KMS-11 (cell line): ENCODE data around the gene LRWD1.
A peak's percentile ranks its signal among the peaks of the same experiment; 100 is the strongest.

Experiments
- H2AFZ ChIP-seq: fragments of 200-600 bp; sonication (generic); 2 replicates; pipeline ENCODE4 v1.6.1; 2016; ENCODE audit warnings: antibody characterized with exemption, mixed run types, low read depth
- H3K27ac ChIP-seq: fragments of 200-600 bp; sonication (generic); 2 replicates; pipeline ENCODE4 v1.6.1; 2016; ENCODE audit warnings: mild to moderate bottlenecking, mixed run types
- H3K27me3 ChIP-seq: fragments of 200-600 bp; sonication (generic); 2 replicates; pipeline ENCODE4 v1.6.1; 2017; ENCODE audit warnings: mild to moderate bottlenecking, low read depth, mixed run types, moderate library complexity; ENCODE audit not compliant: insufficient read depth
- H3K36me3 ChIP-seq: fragments of 200-600 bp; sonication (generic); 2 replicates; pipeline ENCODE4 v1.6.1; 2017; ENCODE audit warnings: mild to moderate bottlenecking, mixed run types; ENCODE audit not compliant: insufficient read depth
- H3K4me1 ChIP-seq: fragments of 200-600 bp; sonication (generic); 2 replicates; pipeline ENCODE4 v1.6.1; 2016; ENCODE audit warnings: mild to moderate bottlenecking, low read depth, mixed run types; ENCODE audit not compliant: poor library complexity, severe bottlenecking
- H3K4me2 ChIP-seq: fragments of 200-600 bp; sonication (generic); 2 replicates; pipeline ENCODE4 v1.7.0; 2016; ENCODE audit warnings: mild to moderate bottlenecking, mixed run types
- H3K4me3 ChIP-seq: fragments of 200-600 bp; sonication (generic); IDR thresholded peaks from 2 replicates; pipeline ENCODE4 v1.6.1; 2017; ENCODE audit warnings: low read depth, low read length, mixed read lengths; ENCODE audit not compliant: insufficient read depth
- H3K79me2 ChIP-seq: fragments of 200-600 bp; sonication (generic); 2 replicates; pipeline ENCODE4 v1.6.1; 2016; ENCODE audit warnings: low read depth, mixed run types; ENCODE audit not compliant: insufficient read depth
- H3K9ac ChIP-seq: fragments of 200-600 bp; sonication (generic); 2 replicates; pipeline ENCODE4 v1.6.1; 2016; ENCODE audit warnings: mild to moderate bottlenecking, mixed run types
- H4K20me1 ChIP-seq: fragments of 200-600 bp; sonication (generic); 2 replicates; pipeline ENCODE4 v1.6.1; 2016; ENCODE audit warnings: mild to moderate bottlenecking, mixed run types; ENCODE audit not compliant: insufficient read depth
- TF ChIP-seq, protein P1 (sequence below): fragments of 200-600 bp; sonication (generic); conservative IDR thresholded peaks from 2 replicates; pipeline ENCODE4 v1.6.1; 2017; ENCODE audit warnings: low read depth, mild to moderate bottlenecking, antibody characterized with exemption, low read length, moderate library complexity, mixed read lengths

LRWD1 gene

GRCh38 chr7:102450242-102450641, 14.5 kb upstream of the LRWD1 start:
- no peaks in the 10 kb centered on the region for H3K27me3 ChIP-seq
- peak overlapping the region; percentile 62; the same call in 1 of the 2 replicates for H3K27ac ChIP-seq
- peaks cover 10% of the 10 kb centered on the region; the same call in 1 of the 2 replicates for H3K79me2 ChIP-seq
- H3K9ac ChIP-seq = no peak overlapping the region
- no peak overlapping the region for H2AFZ ChIP-seq
- H3K36me3 ChIP-seq = peaks cover 6% of the 10 kb centered on the region; the same call in 1 of the 2 replicates
- H3K4me1 ChIP-seq = peaks cover 45% of the 10 kb centered on the region
- H4K20me1 ChIP-seq = no peaks in the 10 kb centered on the region
- no peak overlapping the region for H3K4me3 ChIP-seq
- TF ChIP-seq, protein P1, sequence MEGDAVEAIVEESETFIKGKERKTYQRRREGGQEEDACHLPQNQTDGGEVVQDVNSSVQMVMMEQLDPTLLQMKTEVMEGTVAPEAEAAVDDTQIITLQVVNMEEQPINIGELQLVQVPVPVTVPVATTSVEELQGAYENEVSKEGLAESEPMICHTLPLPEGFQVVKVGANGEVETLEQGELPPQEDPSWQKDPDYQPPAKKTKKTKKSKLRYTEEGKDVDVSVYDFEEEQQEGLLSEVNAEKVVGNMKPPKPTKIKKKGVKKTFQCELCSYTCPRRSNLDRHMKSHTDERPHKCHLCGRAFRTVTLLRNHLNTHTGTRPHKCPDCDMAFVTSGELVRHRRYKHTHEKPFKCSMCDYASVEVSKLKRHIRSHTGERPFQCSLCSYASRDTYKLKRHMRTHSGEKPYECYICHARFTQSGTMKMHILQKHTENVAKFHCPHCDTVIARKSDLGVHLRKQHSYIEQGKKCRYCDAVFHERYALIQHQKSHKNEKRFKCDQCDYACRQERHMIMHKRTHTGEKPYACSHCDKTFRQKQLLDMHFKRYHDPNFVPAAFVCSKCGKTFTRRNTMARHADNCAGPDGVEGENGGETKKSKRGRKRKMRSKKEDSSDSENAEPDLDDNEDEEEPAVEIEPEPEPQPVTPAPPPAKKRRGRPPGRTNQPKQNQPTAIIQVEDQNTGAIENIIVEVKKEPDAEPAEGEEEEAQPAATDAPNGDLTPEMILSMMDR = peak; percentile 73
- peak overlapping the region; percentile 80 for H3K4me2 ChIP-seq

DNA sequence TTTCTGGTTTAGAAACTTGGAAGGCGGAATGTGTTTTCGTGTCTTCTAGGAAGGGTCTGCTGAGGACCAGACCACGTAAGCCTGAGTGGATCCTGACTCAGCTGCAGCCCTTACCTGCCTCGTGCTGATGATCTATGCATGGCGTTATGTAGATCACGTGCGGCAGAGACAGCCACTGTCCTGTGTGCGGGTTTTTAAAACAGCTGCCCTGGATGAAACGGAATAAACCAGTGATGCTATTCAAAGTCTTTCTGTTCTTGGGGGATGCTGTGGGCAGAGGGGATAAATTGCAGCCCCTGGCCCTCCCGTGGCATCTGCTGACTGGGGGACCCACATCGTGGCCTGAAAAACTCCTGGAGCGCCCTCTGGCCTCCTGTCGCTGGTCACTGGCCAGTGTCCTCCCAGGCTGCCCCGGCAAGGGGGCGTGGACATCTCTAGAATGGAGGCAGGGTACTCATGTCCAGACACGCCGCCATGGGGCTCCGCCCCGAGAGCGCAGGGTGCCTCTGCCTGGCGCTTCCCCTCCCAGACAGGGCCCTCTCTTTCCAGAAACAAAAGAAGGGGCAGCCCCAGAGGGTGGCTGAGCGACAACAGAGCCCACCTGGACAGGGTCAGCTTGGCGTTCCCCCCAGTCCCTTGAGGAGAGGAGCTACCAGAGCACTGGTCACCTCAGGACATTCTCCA, 13.3 kb upstream of the LRWD1 start:
- no peak overlapping the region; the same call in 1 of the 2 replicates for H2AFZ ChIP-seq
- peaks cover 34% of the 10 kb centered on the region for H3K4me1 ChIP-seq
- peaks cover under 1% of the 10 kb centered on the region; the same call in 1 of the 2 replicates for H3K36me3 ChIP-seq
- TF ChIP-seq, protein P1 = 0 out of 2 replicates have a peak, but pooled peaks have one; percentile 17
- no peaks in the 10 kb centered on the region for H4K20me1 ChIP-seq
- H3K27ac ChIP-seq = peak overlapping the region; percentile 62
- no peak overlapping the region for H3K4me3 ChIP-seq
- peak overlapping the region; percentile 80 for H3K4me2 ChIP-seq
- H3K27me3 ChIP-seq = no peaks in the 10 kb centered on the region
- no peaks in the 10 kb centered on the region; the same call in 1 of the 2 replicates for H3K79me2 ChIP-seq
- H3K9ac ChIP-seq = peak overlapping the region; percentile 48; the same call in 1 of the 2 replicates

- Histone ChIP-seq H3K36me3 (peaks cover 10% of the 10 kb centered on the region; the same call in 1 of the 2 replicates), H3K4me2 (peak overlapping the region; percentile 80; the same call in 1 of the 2 replicates), H3K27me3 (no peaks in the 10 kb centered on the region), H3K27ac (no peak overlapping the region; the same call in 1 of the 2 replicates), H3K79me2 (no peaks in the 10 kb centered on the region), H4K20me1 (no peaks in the 10 kb centered on the region), H3K4me3 (no peak overlapping the region), H3K9ac (no peak overlapping the region), H2AFZ (no peak overlapping the region), H3K4me1 (peaks cover 34% of the 10 kb centered on the region)
- TF ChIP-seq, protein P1 = no peak
Measured at GRCh38 chr7:102452451-102452850, 12.3 kb upstream of the LRWD1 start.

DNA sequence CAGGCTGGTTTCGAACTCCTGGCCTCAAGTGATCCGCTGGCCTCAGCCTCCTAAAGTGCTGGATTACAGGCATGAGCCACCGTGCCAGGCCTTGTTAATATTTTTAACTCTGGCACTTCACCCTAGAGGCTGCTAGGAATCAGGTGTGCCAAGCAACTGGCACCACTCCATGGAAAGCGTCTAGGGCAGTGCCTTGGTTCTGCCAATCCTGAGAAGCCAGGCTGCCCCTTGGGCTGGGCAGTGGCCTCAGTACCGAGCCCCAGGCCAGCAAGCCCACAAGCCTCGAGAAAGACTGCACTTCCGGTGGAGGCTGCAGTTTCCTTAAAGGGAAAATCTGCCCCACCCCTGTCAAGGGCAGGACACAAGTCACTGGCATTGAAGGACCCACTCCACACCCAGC, 11.5 kb upstream of the LRWD1 start:
- Histone ChIP-seq H3K36me3 (peaks cover 10% of the 10 kb centered on the region; the same call in 1 of the 2 replicates), H3K27ac (no peak overlapping the region), H3K4me2 (no peak overlapping the region), H2AFZ (no peak overlapping the region), H4K20me1 (no peaks in the 10 kb centered on the region), H3K27me3 (no peaks in the 10 kb centered on the region), H3K79me2 (no peaks in the 10 kb centered on the region), H3K4me3 (no peak overlapping the region), H3K4me1 (peaks cover 34% of the 10 kb centered on the region), H3K9ac (no peak overlapping the region)
- TF ChIP-seq, protein P1 = no peak
